HEK293T (cell line): Measurements from ENCODE around the gene DOCK1.

Source experiments
- FOXK2 ChIP-seq: fragments of 450-650 bp; IDR thresholded peaks from 2 replicates; pipeline ENCODE4 v1.6.1; 2016; ENCODE audit warnings: mild to moderate bottlenecking
- NFRKB ChIP-seq: fragments of 450-650 bp; IDR thresholded peaks from 2 replicates; pipeline ENCODE4 v1.6.1; 2016; ENCODE audit warnings: mild to moderate bottlenecking, moderate library complexity

- TF ChIP-seq NFRKB = no peak
- TF ChIP-seq FOXK2 = no peak
These were observed 163.3 kb downstream of the DOCK1 start for GRCh38 chr10:127068485-127068884.
